Caco-2 (cell line): ENCODE measurements around the gene OCEL1. TPM values are rescaled to one million over a fixed set of nuclear protein-coding genes. Genes with fewer than 3 reads are reported as not detected.

Experiments used
- BruUV-seq: library from RNA; stranded (reverse); fragments of 400-500 nt; replicated peaks from 2 replicates; lab custom pipeline; 2021; lab: Mats Ljungman, UMichigan
- CTCF ChIA-PET: fragments of 300-600 bp; sonication (Branson Sonifier 250); formaldehyde crosslinking; loops from one replicate; lab custom pipeline; 2022; ENCODE audit warnings: antibody characterized with exemption; lab: Charles Lee
- POLR2A ChIA-PET: fragments of 300-600 bp; sonication (Branson Sonifier 250); formaldehyde crosslinking; loops from one replicate; lab custom pipeline; 2022; ENCODE audit warnings: antibody characterized with exemption; lab: Charles Lee
- DNase-seq, 2 experiments: peaks; one replicate each; pipeline versions ENCODE4 v3.0.0 to v3.0.0-alpha.2; 2020 to 2022
- H3K27me3 ChIP-seq: replicated peaks from 2 replicates; pipeline ENCODE4 v1.6.0; 2011; ENCODE audit warnings: low read length; ENCODE audit not compliant: control insufficient read depth, insufficient read depth
- H3K36me3 ChIP-seq: 2 replicates; pipeline ENCODE4 v1.5.1; 2011; ENCODE audit warnings: low read length; ENCODE audit not compliant: control insufficient read depth, insufficient read depth
- H3K4me1 ChIP-seq: fragments of 250-450 bp; sonication (Bioruptor Pico); 2 replicates; pipeline ENCODE4 v1.5.1; 2020; ENCODE audit warnings: mild to moderate bottlenecking
- H3K4me3 ChIP-seq: 2 replicates; pipeline ENCODE4 v1.5.1; 2011; ENCODE audit warnings: low read depth, mild to moderate bottlenecking, control low read depth, low read length
- H3K9me3 ChIP-seq: fragments of 250-450 bp; sonication (Bioruptor Pico); 2 replicates; pipeline ENCODE4 v1.5.1; 2020; ENCODE audit warnings: mild to moderate bottlenecking, moderate library complexity
- H3K27ac Mint-ChIP-seq: one replicate; pipeline ENCODE4 v1.8.0; 2022; ENCODE audit warnings: mixed read lengths; ENCODE audit not compliant: unreplicated experiment
- H3K27me3 Mint-ChIP-seq: one replicate; pipeline ENCODE4 v1.8.0; 2022; ENCODE audit warnings: mixed read lengths; ENCODE audit not compliant: insufficient read depth, unreplicated experiment
- H3K36me3 Mint-ChIP-seq: one replicate; pipeline ENCODE4 v1.8.0; 2022; ENCODE audit warnings: mild to moderate bottlenecking, mixed read lengths; ENCODE audit not compliant: insufficient read depth, unreplicated experiment
- H3K4me1 Mint-ChIP-seq: one replicate; pipeline ENCODE4 v1.8.0; 2022; ENCODE audit warnings: low read depth, mixed read lengths; ENCODE audit not compliant: unreplicated experiment
- H3K4me3 Mint-ChIP-seq: one replicate; pipeline ENCODE4 v1.8.0; 2022; ENCODE audit warnings: mild to moderate bottlenecking, moderate library complexity, mixed read lengths; ENCODE audit not compliant: unreplicated experiment
- H3K9me3 Mint-ChIP-seq: one replicate; pipeline ENCODE4 v1.8.0; 2022; ENCODE audit warnings: mixed read lengths; ENCODE audit not compliant: unreplicated experiment
- intact Hi-C: fragments of 100-400 bp; cut with micrococcal nuclease; formaldehyde crosslinking; loops from one replicate; pipeline ENCODE4 v1.10.0; 2022; ENCODE audit not compliant: unreplicated experiment
- total RNA-seq: library from RNA; stranded (reverse); gene quantifications from 2 replicates; pipeline ENCODE4 v1.2.3, GENCODE V29; 2022
- TF ChIP-seq, protein P1 (sequence below), 2 experiments: fragments of 200-600 bp in 1 of 2; IDR thresholded peaks; 1 replicate in 1 of 2; 2 replicates in 1 of 2; pipeline versions ENCODE4 v1.5.1 to v1.8.0; 2011 to 2022; ENCODE audit warnings: antibody characterized with exemption in 1 of 2, control low read depth in 1 of 2, inconsistent platforms in 1 of 2, low read depth in 1 of 2, low read length in 1 of 2, mild to moderate bottlenecking in 1 of 2, moderate library complexity in 1 of 2; ENCODE audit not compliant: insufficient read depth in 1 of 2, severe bottlenecking in 1 of 2, unreplicated experiment in 1 of 2

OCEL1 gene
- total RNA-seq, 1 experiment from 2014 or later, result 14.9 TPM

GRCh38 chr19:17232258-17232657, 6.2 kb downstream of the OCEL1 start:
- Mint-ChIP-seq H3K9me3 (no peaks in the 10 kb centered on the region), H3K36me3 (peaks cover 66% of the 10 kb centered on the region), H3K4me3 (no peak overlapping the region), H3K4me1 (no peaks in the 10 kb centered on the region), H3K27ac (no peak overlapping the region), H3K27me3 (no peaks in the 10 kb centered on the region)
- H3K4me3 ChIP-seq, result no peak overlapping the region
- POLR2A ChIA-PET, result no interaction called here
- intact Hi-C loops, result no loop called here
- TF ChIP-seq, protein P1, sequence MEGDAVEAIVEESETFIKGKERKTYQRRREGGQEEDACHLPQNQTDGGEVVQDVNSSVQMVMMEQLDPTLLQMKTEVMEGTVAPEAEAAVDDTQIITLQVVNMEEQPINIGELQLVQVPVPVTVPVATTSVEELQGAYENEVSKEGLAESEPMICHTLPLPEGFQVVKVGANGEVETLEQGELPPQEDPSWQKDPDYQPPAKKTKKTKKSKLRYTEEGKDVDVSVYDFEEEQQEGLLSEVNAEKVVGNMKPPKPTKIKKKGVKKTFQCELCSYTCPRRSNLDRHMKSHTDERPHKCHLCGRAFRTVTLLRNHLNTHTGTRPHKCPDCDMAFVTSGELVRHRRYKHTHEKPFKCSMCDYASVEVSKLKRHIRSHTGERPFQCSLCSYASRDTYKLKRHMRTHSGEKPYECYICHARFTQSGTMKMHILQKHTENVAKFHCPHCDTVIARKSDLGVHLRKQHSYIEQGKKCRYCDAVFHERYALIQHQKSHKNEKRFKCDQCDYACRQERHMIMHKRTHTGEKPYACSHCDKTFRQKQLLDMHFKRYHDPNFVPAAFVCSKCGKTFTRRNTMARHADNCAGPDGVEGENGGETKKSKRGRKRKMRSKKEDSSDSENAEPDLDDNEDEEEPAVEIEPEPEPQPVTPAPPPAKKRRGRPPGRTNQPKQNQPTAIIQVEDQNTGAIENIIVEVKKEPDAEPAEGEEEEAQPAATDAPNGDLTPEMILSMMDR (IDR thresholded peaks at IDR 0.05; ENCODE audit: insufficient read depth in 1 of 2, low read depth in 1 of 2, low read length in 1 of 2, severe bottlenecking in 1 of 2, unreplicated experiment in 1 of 2), result no peak
- no peaks in the 10 kb centered on the region for H3K27me3 ChIP-seq
- CTCF ChIA-PET, result no interaction called here
- H3K4me1 ChIP-seq, result no peaks in the 10 kb centered on the region
- H3K9me3 ChIP-seq, result no peaks in the 10 kb centered on the region; the same call in 1 of the 2 replicates
- no TSS peak for BruUV-seq
- no peak for DNase-seq
- H3K36me3 ChIP-seq, result no peaks in the 10 kb centered on the region; the same call in 1 of the 2 replicates

- Histone ChIP-seq H3K4me3 (no peak overlapping the region), H3K4me1 (peaks cover 2% of the 10 kb centered on the region; the same call in 1 of the 2 replicates), H3K27me3 (no peaks in the 10 kb centered on the region), H3K9me3 (no peaks in the 10 kb centered on the region; the same call in 1 of the 2 replicates), H3K36me3 (peaks cover 2% of the 10 kb centered on the region)
- H3K4me3 Mint-ChIP-seq, result no peak overlapping the region
- ChIA-PET POLR2A (interaction anchor here (0.7 kb wide), 1 partner anchor 19 kb away, joined by 3 read pairs; the partner anchor contains the start of gene USE1), CTCF (no interaction called here)
- no peaks in the 10 kb centered on the region for H3K9me3 Mint-ChIP-seq
- TF ChIP-seq, protein P1 (IDR thresholded peaks at IDR 0.05; ENCODE audit: insufficient read depth in 1 of 2, low read depth in 1 of 2, low read length in 1 of 2, severe bottlenecking in 1 of 2, unreplicated experiment in 1 of 2), result no peak
- peaks cover 1% of the 10 kb centered on the region for H3K4me1 Mint-ChIP-seq
- H3K27ac Mint-ChIP-seq, result no peak overlapping the region
- DNase-seq, result no peak
- no TSS peak for BruUV-seq
- H3K36me3 Mint-ChIP-seq, result peaks cover 78% of the 10 kb centered on the region
- intact Hi-C loops, result no loop called here
- no peaks in the 10 kb centered on the region for H3K27me3 Mint-ChIP-seq
Observed at GRCh38 chr19:17234911-17235299, 8.9 kb downstream of the OCEL1 start.

DNA sequence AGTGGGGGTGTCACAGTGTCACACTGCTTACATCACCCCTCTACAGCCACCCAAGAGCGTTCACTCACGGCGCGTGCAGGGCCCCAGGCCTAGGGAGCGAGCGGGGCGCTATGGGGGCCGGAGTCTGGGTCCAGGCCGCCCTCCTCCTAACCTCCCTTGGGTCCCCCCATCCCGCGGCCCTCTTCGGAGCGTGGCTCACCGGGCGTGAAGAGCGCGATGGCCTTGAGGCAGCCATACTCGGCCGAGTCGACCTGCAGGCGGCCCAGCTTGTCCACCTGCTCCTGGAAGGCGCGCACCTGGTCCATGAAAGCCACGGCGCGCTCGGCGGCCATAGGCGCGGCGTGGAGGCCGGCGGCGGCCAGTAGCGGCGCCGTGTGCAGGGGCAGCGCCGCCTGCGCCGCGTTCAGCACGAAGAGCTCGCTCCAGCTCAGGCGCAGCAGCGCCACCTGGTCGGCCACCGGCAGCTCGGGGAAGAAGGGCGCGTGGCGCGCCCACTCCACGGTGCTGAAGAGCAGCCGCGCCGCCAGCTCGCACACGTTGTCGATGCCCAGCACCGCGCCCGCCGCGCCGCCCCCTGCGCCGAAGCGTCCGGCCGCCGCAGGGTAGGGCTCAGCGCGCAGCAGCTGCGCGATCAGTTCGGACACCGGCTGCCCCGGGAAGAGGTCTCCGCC, 9.4 kb downstream of the OCEL1 start:
- H3K4me3 ChIP-seq, result no peak overlapping the region
- H3K4me1 ChIP-seq, result peaks cover 8% of the 10 kb centered on the region
- H3K27me3 ChIP-seq, result no peaks in the 10 kb centered on the region
- DNase-seq, result no peak
- ChIA-PET CTCF (no interaction called here), POLR2A (no interaction called here)
- TF ChIP-seq, protein P1 (IDR thresholded peaks at IDR 0.05; ENCODE audit: insufficient read depth in 1 of 2, low read depth in 1 of 2, low read length in 1 of 2, severe bottlenecking in 1 of 2, unreplicated experiment in 1 of 2), result no peak
- H3K36me3 ChIP-seq, result peaks cover 2% of the 10 kb centered on the region
- intact Hi-C loops, result no loop called here
- peaks cover 7% of the 10 kb centered on the region for H3K4me1 Mint-ChIP-seq
- H3K27me3 Mint-ChIP-seq, result no peaks in the 10 kb centered on the region
- BruUV-seq, result no TSS peak
- H3K9me3 ChIP-seq, result no peaks in the 10 kb centered on the region; the same call in 1 of the 2 replicates
- H3K27ac Mint-ChIP-seq, result no peak overlapping the region
- no peak overlapping the region for H3K4me3 Mint-ChIP-seq
- H3K36me3 Mint-ChIP-seq, result peaks cover 78% of the 10 kb centered on the region
- H3K9me3 Mint-ChIP-seq, result no peaks in the 10 kb centered on the region
